Activated CD4-positive, CD25-positive, alpha-beta regulatory T cell treated with anti-CD3 and anti-CD28 coated beads, Interleukin-2, amount 50 U/mL, for 72 hours (primary cell): ENCODE results near the gene PPP2R2D.
"Not testable (repeated sequence)": the region's sequence is repeated elsewhere in the genome, so short reads cannot be mapped to it uniquely, and the experiment has no call there.

Source experiments
- DNase-seq: peaks from one replicate; pipeline ENCODE4 v3.0.0; 2021

The PPP2R2D gene

GRCh38 chr10:131869344-131869743 lies 31.5 kb upstream of the PPP2R2D start:
- DNase-seq = no peak

- DNase-seq = no peak
These were observed 30.4 kb upstream of the PPP2R2D start for GRCh38 chr10:131870411-131870810.

GRCh38 chr10:131870831-131871672 lies 29.8 kb upstream of the PPP2R2D start:
- no peak for DNase-seq

DNA sequence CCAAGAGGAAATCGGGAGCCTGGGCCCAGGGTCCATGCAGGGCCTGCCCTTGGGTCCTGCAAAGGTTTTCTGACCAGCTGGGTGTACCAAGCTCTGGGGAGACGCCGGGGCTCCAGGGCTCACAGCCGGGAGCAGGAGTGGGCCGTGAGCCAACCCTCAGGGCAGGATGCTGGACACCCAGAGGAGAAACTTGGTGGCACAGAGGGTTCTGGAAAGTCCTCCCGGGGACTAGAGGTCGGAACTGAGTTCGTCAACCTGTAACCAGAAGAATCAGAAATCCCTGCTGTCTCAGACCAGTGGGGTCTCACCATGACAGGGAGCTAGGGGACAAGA lies 29.2 kb upstream of the PPP2R2D start:
- no peak for DNase-seq

- no peak for DNase-seq
These were observed 28.6 kb upstream of the PPP2R2D start for GRCh38 chr10:131872011-131872826.

DNA sequence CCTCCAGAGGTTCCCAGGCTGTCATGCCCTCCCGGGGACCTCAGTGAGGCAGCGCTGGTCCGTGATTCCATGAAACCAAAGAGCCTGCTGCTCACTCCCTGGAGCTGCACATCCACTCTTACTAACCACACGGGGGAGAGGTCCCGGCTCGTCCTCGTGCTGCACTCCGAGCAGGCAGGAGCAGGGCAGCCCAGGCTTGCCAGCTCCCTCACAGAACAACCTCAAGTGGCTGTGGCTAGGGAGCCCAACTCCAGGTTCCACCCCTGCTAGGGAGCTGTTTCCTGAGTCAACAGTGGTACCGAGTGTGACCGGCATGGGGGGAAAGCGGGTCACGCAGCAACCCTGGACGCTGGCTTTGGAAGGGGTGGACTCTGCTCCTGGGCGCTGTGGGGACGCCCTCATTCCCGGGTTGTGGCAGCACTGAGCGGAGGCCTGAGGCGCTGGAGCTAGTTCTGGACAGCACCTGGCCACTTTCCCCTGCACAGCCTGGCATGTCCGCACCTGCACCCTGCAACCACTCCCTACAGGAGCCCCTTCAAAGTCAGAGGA lies 27.9 kb upstream of the PPP2R2D start:
- DNase-seq = no peak

DNA sequence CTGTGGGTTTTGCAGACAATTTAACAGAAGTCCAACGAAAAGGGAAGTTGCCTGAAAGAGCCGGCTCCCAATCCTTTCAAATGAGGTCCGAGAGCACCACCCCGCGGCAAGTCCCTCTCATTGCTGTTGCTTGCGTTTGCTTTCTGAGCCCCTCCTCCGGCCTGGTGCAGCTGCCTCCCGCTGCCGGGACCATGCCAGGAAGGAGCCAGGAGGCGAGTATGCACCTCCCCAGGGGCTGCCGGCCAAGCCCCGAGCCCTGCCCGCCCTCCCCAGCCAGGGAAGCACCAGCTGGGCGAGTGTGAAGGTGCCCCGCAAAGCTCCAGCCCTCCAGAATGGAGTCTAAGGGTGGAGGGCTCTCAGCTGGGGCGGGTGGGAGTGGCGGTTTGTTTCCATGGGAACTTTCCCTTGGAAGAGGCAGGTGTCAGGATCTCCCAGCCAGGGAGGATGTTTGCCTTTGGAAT lies 25.8 kb upstream of the PPP2R2D start:
- peak; percentile 54 for DNase-seq

GRCh38 chr10:131875501-131875900 lies 25.3 kb upstream of the PPP2R2D start:
- no peak for DNase-seq

GRCh38 chr10:131876017-131876416 lies 24.8 kb upstream of the PPP2R2D start:
- DNase-seq = no peak

DNA sequence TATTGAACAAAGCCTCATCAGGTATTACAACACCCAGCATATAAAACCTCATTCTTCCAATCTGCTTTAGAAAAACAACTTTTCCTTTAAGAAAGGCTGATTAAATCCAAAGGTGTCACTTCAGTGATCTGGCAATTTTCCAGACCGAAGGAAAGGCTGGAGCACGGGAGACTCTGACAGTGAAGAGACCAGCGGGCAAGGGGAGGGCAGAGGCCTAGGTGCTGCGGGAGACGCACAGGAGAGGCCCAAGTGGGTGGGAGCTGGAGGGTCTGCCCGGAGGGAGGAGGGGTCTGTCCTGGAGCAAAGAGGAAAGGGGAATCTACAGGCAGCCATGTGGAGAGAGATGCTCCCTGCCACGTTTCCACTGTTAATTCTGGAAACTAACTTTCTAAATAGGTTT lies 24.3 kb upstream of the PPP2R2D start:
- DNase-seq = no peak

DNA sequence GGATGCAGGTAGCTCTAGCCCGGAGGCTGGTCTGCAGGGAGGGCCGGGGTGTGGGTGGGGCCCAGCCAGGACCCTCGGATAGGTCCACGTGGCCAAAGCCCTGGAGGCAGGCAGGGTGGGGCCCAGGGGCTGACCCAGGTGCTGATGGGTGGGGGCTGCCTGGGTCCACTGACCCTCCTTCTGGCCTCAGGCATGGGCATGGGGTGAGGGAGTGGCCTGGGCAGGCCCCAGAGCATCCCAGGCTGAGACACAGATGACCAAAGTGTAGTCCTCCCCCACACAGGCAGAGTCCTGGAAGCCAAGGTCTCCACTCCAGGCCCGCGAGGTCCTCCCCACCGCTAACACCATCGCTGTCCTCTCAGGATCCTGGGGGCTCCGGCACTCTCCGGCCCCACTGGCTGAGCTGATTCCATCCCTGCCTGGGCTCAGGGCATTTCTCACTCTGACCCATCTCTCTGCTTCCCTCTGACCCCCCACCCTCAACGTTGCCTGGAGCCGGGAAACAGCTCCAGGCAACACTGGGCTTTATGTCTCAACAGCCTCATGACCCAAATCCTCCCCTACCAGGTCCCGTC lies 20.7 kb upstream of the PPP2R2D start:
- DNase-seq = no peak

GRCh38 chr10:131881104-131881880 lies 19.5 kb upstream of the PPP2R2D start:
- DNase-seq = no peak

DNA sequence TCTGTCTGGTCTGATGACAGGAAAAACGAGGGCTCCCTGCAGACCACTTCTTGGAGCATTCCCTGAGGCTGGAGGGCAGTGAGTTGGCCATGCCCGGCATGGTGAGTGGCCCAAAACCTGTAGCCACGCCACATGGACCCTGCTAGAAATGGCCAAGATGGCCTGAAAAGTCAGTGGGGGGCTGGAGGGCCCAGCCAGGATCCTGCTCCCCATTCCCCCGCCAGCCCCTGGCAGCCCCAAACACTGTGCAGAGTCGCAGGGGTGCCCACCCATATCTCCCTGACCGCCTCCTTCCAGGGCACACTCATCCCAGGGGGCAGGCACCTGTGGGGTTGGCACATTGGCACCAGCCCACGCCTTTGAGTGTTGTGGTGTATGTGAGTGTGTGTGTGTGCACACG lies 18.7 kb upstream of the PPP2R2D start:
- DNase-seq = no peak

DNA sequence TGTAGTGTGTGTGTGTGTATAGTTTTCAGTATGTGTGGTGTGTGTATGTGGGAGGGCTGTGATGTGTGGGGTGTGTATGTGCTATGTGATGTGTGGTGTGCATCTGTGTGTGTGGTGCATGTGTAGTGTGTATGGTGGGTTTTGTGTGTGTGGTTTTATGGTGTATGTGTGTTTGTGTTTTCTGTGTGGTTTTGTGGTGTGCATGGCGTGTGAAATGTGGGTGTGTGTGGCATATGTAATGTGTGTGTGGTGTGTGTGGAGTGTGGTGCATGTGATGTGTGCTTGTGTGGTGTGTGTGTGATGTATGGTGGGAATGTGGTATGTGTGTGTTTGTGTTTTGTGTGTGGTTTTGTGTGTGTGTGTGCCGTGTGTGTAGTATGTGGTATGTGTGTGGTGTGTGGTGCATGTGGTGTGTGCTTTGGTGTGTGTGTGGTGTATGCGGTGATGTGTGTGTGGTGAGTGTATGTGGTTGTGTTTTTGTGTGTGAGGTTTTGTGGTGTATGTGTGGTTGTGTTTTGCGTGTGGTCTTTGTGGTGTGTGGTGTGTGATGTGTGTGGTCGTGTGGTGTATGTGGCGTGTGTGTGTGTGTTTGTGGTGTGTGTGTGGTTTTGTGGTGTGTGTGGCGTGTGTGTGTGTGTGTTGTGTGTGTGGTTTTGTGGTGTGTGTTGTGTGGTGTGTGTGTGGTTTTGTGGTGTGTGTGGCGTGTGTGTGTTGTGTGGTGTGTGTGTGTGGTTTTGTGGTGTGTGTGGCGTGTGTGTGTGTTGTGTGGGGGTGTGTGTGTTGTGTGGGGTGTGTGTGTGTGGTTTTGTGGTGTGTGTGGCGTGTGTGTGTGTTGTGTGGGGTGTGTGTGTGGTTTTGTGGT lies 18.0 kb upstream of the PPP2R2D start:
- no peak for DNase-seq

DNA sequence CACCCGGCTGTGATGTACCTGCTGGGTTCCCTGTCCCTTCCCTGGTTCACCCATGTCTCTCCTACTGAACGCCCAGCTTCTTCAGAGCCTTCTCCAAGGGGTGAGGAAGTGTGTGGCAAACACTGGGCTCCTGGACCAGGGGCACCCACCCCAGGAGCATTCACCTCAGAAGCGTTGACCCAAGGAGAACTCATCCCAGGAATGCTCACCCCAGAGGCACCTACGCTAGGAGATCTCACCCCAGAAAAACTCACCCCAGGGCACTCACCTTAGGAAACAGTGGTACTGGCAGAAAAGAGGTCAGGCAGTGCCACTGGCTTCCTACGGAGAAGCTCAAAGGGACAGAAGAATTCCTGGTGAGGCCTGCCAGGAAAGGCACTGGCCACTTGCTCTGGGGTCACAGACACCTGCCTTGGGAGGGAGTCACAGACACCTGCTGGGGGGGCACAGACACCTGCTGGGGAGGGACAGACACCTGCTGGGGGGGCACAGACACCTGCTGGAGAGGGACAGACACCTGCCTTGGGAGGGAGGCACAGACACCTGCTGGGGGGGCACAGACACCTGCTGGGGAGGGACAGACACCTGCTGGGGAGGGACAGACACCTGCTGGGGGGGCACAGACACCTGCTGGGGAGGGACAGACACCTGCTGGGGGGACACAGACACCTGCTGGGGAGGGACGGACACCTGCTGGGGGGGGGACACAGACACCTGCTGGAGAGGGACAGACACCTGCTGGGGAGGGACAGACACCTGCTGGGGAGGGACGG lies 17.0 kb upstream of the PPP2R2D start:
- not testable (repeated sequence) for DNase-seq

DNA sequence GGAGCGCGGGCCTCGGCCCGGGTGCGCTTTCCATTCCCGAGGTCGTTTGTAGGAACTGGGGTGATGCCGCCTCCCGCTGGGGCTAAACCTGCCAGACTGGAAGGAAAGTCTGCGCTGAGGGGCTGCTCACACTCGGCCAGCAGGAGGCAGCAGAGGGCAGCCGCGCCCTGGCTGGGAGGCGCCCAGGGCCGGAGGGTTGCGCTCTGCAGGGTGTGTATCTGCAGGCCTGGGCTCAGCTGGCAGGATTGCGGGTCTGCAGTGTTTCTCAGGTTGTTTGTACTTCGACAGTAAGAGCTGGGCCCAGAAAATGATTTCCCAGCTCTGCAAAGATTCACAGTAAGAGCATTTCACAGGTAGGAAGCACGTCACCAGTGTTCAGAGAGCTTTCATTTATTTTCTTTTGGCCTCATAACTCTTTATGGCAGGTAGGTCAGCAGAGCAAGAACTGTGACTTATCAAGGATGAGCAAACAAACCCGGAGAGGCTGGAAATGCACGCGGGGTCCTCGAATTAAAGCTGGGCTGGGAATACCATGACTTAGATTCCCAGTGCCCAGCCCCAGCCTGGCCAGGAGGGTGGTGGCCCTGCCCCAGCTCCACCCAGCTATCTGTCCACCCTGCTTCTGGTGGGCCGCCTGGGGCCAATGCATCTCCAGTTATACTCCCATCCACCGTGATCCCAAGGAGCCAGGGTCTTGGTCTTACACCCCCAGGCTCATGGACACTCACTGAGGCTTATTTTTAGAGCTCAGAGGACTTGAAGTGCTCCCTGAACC lies 15.2 kb upstream of the PPP2R2D start:
- peak; percentile 83 for DNase-seq

- DNase-seq = peak; percentile 17
These were observed 14.6 kb upstream of the PPP2R2D start for GRCh38 chr10:131886237-131886636.

DNA sequence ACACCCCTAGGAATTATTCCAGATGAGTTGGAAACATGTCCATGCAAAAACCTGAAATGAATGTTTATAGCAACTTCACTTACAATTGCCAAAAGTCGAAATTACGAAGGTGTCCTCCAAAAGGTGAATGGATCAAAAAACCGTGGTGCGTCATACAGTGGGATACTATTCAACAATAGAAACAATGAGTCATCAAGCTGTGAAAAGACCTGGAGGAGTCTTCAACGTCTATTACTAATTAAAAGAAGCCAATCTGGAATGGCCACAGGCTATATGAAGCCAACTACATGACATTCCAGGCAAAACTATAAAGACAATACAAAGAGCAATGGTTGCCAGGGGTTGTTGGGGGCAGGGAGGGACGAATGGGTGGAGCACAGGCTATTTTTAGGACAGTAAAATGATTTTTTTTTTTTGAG lies 12.6 kb upstream of the PPP2R2D start:
- DNase-seq = no peak

GRCh38 chr10:131889755-131890154 lies 11.1 kb upstream of the PPP2R2D start:
- no peak for DNase-seq
